Brain microvascular endothelial cell (primary cell): ENCODE results near the gene NTMT2.

Source experiments
- DNase-seq: peaks from one replicate; pipeline ENCODE4 v3.0.0-alpha.2; 2020
- H3K27ac ChIP-seq: fragments of 250-450 bp; sonication (Bioruptor Pico); 2 replicates; pipeline ENCODE4 v1.5.1; 2020; ENCODE audit warnings: mild to moderate bottlenecking, moderate library complexity
- H3K27me3 ChIP-seq: fragments of 250-450 bp; sonication (Bioruptor Pico); replicated peaks from 2 replicates; pipeline ENCODE4 v1.5.1; 2020; ENCODE audit warnings: mild to moderate bottlenecking
- H3K36me3 ChIP-seq: fragments of 250-450 bp; sonication (Bioruptor Pico); replicated peaks from 2 replicates; pipeline ENCODE4 v1.5.1; 2020; ENCODE audit warnings: mild to moderate bottlenecking
- H3K4me3 ChIP-seq: 2 replicates; pipeline ENCODE4 v1.5.1; 2011; ENCODE audit warnings: low read depth, mild to moderate bottlenecking, control low read depth, low read length, moderate library complexity
- in situ Hi-C: cut with HindIII; loops from 2 replicates; pipeline ENCODE4 v1.10.0; 2017; ENCODE audit warnings: low sequenced_read_pairs, low pct_ligation_motif_present
- TF ChIP-seq, protein P1 (sequence below): IDR thresholded peaks from 2 replicates; pipeline ENCODE4 v1.5.1; 2011; ENCODE audit warnings: low read depth, mild to moderate bottlenecking, moderate library complexity, low read length, control low read depth, inconsistent platforms; ENCODE audit errors: missing control alignments

The NTMT2 gene

DNA sequence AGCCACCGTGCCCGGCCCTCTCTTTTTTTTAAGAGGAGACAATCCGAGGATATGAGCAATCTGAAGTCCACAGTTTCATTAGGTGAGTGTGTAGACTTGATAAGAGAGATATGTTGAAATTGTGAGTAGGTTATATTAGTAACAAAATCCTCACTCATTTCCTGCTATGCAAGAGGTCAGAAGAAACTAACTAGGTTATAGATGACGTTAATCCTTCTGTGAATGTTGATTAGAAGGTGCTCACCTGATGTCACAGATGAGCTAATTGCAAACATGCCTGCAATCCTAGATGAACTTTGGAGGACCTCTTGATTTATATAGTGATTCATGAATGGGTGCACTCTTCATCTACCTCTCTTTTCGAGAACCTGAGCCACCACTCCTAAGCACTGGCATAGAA lies 29.3 kb downstream of the NTMT2 start:
- Histone ChIP-seq H3K4me3 (no peak overlapping the region), H3K27ac (no peak overlapping the region), H3K27me3 (no peaks in the 10 kb centered on the region), H3K36me3 (no peaks in the 10 kb centered on the region)
- TF ChIP-seq, protein P1, sequence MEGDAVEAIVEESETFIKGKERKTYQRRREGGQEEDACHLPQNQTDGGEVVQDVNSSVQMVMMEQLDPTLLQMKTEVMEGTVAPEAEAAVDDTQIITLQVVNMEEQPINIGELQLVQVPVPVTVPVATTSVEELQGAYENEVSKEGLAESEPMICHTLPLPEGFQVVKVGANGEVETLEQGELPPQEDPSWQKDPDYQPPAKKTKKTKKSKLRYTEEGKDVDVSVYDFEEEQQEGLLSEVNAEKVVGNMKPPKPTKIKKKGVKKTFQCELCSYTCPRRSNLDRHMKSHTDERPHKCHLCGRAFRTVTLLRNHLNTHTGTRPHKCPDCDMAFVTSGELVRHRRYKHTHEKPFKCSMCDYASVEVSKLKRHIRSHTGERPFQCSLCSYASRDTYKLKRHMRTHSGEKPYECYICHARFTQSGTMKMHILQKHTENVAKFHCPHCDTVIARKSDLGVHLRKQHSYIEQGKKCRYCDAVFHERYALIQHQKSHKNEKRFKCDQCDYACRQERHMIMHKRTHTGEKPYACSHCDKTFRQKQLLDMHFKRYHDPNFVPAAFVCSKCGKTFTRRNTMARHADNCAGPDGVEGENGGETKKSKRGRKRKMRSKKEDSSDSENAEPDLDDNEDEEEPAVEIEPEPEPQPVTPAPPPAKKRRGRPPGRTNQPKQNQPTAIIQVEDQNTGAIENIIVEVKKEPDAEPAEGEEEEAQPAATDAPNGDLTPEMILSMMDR: no peak
- in situ Hi-C loops: no loop called here
- DNase-seq: no peak

DNA sequence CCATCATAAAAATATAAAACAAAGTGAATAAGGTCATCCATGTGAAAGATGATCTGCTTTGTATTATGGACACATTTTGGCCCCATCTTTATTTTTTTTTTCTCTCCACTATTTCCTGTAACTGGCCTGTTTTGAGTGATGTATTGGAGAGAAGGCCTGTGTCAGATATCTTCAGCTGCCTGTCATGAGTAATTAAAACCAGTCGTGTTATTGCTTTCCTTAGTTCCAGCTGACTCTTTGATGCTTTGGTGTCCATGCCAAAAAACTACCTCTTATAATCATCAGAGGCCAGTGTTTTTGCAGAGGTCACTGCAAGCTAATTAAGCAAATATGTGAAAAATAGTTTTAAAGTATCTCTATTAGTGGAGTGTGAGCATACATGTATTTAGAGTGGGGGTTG lies 29.7 kb downstream of the NTMT2 start:
- no peaks in the 10 kb centered on the region for H3K27me3 ChIP-seq
- in situ Hi-C loops: no loop called here
- no peaks in the 10 kb centered on the region for H3K36me3 ChIP-seq
- TF ChIP-seq, protein P1: no peak
- no peak overlapping the region for H3K4me3 ChIP-seq
- H3K27ac ChIP-seq: no peak overlapping the region
- DNase-seq: no peak

DNA sequence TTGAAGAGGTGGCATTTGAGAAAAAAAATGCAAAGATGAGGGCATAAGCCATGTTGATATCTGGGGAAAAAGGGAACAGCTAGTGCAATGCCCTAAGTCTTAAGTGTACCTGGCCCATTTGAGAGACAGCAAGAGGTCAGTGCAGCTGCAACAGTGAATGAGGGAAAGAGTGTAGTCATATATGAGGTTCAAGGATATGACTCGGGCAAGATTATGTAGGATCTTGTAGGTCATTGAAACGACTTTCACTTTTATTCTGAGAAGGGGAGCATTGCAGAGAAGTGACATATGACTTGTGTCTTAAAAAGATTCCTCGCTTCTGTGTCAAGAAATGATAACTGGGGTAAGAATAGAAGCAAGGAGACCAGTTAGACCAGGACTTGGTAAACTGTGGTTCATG lies 31.0 kb downstream of the NTMT2 start:
- DNase-seq: no peak
- in situ Hi-C loops: no loop called here
- Histone ChIP-seq H3K27ac (no peak overlapping the region), H3K36me3 (no peaks in the 10 kb centered on the region), H3K4me3 (no peak overlapping the region), H3K27me3 (no peaks in the 10 kb centered on the region)
- TF ChIP-seq, protein P1: no peak

DNA sequence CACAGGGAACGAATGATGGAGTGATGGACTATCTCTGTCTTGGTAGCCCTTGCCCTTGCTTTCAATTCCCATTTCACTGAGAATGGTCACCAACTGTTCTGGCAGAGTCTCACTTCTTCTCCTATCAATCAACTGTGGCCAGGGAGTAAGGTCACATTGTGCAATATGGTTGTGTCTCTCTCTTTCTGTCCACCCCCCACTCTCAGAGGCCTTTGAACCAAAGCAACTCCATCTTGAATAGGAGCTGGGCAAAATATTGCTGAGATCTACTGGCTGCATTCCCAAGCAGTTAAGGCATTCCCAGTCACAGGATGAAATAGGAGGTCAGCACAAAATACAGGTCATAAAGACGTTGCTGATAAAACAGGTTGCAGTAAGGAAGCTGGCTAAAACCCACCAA lies 36.7 kb downstream of the NTMT2 start:
- Histone ChIP-seq H3K27me3 (no peaks in the 10 kb centered on the region), H3K36me3 (no peaks in the 10 kb centered on the region), H3K27ac (no peak overlapping the region), H3K4me3 (no peak overlapping the region)
- in situ Hi-C loops: no loop called here
- TF ChIP-seq, protein P1: no peak
- no peak for DNase-seq

DNA sequence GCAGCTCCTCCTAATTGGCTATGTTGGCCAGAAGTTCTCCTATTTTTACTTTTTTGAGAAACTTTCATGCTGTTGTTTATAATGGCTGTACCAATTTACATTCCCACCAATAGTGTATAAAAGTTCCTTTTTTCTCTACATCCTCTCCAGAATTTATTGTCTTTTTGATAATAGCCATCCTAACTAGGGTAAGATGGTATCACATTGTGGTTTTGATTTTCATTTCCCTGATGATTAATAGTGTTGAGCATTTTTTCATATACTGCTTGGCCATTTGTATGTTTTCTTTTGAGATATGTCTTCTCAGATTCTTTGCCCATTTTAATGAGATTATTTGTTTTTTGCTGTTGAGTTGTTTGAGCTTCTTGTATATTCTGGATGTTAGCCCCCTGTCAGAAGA lies 46.8 kb downstream of the NTMT2 start:
- Histone ChIP-seq H3K36me3 (no peaks in the 10 kb centered on the region), H3K27me3 (no peaks in the 10 kb centered on the region), H3K27ac (no peak overlapping the region), H3K4me3 (no peak overlapping the region)
- TF ChIP-seq, protein P1: no peak
- in situ Hi-C loops: no loop called here
- DNase-seq: no peak

DNA sequence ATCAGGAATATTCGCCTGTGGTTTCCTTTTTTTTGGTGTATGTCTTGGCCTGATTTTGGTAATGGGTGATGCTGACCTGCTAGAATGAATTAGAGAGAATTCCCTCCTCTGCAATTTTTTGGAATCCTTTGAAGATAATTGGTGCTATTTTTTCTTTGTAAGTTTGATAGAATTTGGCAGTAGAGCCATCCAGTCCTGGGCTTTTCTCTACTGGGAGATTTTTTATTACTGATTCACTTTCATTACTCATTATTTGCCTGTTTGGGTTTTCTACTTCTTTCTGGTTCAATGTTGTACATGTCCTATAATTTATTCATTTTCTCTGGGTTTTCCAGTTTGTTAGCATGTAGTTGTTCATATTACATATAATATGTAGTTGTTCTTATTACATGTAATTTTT lies 48.7 kb downstream of the NTMT2 start:
- Histone ChIP-seq H3K27me3 (no peaks in the 10 kb centered on the region), H3K27ac (no peak overlapping the region), H3K36me3 (no peaks in the 10 kb centered on the region), H3K4me3 (no peak overlapping the region)
- DNase-seq: no peak
- TF ChIP-seq, protein P1: no peak
- in situ Hi-C loops: no loop called here
